Epithelial cell of proximal tubule (primary cell): ENCODE results near the gene CCR9. TPM values are rescaled to one million over a fixed set of nuclear protein-coding genes. Genes with fewer than 3 reads are reported as not detected.

Source experiments
- DNase-seq: peaks from one replicate; pipeline ENCODE4 v3.0.0-alpha.2; 2011; ENCODE audit warnings: low read depth
- H3K4me3 ChIP-seq: 2 replicates; pipeline ENCODE4 v1.5.1; 2011; ENCODE audit warnings: low read depth, mild to moderate bottlenecking, low read length
- CTCF ChIP-seq: conservative IDR thresholded peaks from 2 replicates; pipeline ENCODE4 v1.5.1; 2012; ENCODE audit warnings: low read depth, mild to moderate bottlenecking, low read length
- total RNA-seq: library from RNA; depleted of rRNA; stranded (reverse); fragments of >200 nt; gene quantifications from 2 replicates; pipeline ENCODE4 v1.2.3, GENCODE V29; 2015

Gene CCR9, protein sequence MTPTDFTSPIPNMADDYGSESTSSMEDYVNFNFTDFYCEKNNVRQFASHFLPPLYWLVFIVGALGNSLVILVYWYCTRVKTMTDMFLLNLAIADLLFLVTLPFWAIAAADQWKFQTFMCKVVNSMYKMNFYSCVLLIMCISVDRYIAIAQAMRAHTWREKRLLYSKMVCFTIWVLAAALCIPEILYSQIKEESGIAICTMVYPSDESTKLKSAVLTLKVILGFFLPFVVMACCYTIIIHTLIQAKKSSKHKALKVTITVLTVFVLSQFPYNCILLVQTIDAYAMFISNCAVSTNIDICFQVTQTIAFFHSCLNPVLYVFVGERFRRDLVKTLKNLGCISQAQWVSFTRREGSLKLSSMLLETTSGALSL
- total RNA-seq: 0.17 TPM in 1 of 2 replicates, not detected in the other

DNA sequence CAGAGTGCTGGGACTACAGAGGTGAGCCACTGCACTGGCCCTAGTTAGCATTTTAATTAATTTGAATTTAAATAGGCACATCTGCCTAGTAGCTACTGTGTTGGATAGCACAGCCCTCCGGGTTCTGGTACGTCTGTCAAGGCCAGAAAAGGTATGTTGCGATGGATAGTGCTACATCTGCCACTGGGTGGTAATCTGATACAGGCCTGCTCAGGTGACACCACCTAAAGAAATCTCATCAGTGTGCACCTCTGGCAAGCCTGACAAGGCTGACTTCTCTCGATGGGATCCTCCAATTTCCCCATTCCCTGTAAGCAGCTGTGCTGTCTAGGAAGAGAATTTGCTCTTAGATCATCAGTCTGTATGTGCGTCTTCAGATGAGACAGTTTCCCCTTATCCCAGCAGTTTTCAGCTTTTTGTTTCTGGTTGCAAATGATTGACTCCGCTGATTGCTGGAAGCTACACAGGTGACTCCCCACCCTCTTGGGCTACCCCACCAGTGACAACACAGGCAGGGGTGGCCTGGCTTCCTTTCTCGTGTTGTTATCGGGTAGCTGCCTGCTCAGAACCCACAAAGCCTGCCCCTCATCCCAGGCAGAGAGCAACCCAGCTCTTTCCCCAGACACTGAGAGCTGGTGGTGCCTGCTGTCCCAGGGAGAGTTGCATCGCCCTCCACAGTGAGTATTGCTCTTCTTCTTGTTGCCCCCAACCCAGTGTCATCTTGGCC, at the start of gene CCR9:
Gene CCR9, plus strand, starts transcription at position 565 of the 727 bp plus-strand sequence. CDS start 8,391 bp downstream, outside the sequence.
- DNase-seq: no peak
- no peak for TF ChIP-seq CTCF

DNA sequence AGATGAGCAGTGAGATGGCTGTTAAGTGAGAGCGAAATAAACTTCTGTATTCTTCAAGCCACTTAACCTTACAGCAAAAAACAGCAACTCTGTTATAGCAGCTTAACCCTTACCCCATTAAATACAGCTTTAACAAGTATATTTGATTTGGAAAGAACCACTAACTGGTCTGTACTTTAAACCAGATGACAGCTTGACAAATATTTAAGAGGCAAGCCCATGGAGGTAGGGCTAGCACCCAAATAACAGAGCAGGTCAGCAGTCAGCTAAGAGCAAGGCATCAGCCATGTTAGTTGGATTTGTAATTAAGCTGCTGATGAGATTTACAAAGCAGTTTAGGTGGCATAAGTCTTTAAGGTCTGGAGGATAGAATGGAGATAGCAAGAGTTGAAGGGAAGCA, 47.9 kb upstream of the CCR9 start:
- H3K4me3 ChIP-seq: no peak overlapping the region
- TF ChIP-seq CTCF: no peak
- no peak for DNase-seq

More for the DNA sequence above, at the start of gene CCR9:
- no peak within 1 kb of the TSS for H3K4me3 ChIP-seq

DNA sequence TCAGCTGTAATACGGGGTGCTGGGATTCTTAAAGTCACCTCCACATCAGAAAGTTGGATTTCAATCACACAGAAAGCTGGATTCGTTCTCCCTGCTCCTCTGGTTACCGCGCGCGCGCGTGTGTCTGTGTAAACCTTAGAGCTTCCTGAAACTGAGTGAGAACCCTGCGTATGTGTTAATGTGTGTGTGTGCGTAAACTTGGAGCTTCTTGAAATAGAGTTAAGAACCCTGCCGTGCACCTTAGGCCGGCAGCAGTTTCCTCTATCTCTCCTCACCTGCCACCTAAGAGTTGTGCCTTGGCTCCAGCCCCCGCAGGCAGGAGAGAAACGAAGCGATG, 45.0 kb upstream of the CCR9 start:
- DNase-seq: no peak
- H3K4me3 ChIP-seq: peak overlapping the region; percentile 96
- TF ChIP-seq CTCF: no peak

DNA sequence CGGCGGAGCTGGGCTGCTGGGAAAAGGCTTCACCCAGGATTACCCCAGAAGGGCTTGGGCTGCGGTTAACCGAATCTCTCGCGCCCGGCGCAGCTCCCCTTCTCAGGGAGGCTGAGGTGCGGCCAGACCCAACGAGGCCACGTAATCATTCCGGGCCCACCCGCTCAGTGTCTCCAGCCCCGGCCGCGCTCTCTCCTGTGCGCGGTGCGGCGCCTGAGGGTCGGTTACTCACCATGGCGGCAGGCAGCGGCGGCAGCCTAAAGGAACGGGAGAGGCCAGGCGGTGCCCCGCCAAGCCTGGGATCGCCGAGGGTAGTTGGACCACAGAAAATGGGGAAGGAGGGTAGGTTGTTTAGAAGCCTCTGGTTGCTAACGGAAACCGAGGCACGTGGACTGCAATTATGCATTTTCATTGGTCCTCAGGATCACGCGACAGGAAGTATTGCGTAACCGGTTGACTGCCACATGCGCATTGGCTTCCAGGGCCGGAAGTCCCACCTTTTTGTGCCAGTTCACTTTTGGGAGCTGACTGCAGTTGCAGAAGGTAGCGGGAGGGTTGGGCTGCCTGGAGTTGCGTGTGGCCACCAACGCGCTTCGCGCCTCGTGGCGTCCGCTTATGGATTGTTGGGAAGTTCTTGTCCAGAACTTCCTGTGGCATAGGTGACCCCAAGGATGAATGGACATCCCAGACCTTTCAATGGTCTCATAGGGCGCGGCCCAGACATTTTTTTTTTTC, 44.4 kb upstream of the CCR9 start, which contains the start of gene LZTFL1:
Gene LZTFL1, minus strand, starts transcription at position 363 of the 735 bp plus-strand sequence. Its CDS starts 128 bp downstream, at position 235.
- H3K4me3 ChIP-seq: peak within 1 kb of the TSS; percentile 96
- peak; percentile 88 for DNase-seq
- no peak for TF ChIP-seq CTCF

GRCh38 chr3:45842851-45843625, 43.3 kb upstream of the CCR9 start:
- H3K4me3 ChIP-seq: no peak overlapping the region
- TF ChIP-seq CTCF: no peak
- no peak for DNase-seq

DNA sequence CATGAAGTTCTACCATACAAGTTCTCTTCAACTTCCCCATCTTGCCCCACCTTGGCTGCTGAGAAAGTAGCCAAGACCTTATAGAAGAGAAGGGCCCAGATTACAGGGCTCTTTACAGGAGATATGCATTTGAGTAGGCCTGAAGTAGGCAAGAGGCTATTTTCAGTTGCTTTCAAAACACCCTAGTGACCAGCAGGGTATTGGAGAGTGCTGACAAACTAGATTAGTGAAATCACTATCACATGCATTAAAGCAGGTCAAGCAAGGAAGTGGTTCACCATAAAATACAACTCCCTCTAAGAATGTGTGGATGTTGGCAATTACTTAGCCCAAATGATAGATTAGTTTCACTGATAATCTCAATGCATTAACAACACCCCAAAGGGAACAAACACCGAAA, 41.7 kb upstream of the CCR9 start:
- H3K4me3 ChIP-seq: no peak overlapping the region
- TF ChIP-seq CTCF: no peak

More for the DNA sequence above, 41.7 kb upstream of the CCR9 start:
- no peak for DNase-seq
